MM.1S (cell line): ENCODE results near the gene KIF5A.

Experiments used
- DNase-seq: peaks from one replicate; pipeline ENCODE4 v3.0.0-alpha.2; 2015
- H2AFZ ChIP-seq: fragments of 300-600 bp; sonication (generic); 2 replicates; pipeline ENCODE4 v1.6.0; 2016; ENCODE audit warnings: antibody characterized with exemption, low read length
- H3F3A ChIP-seq: fragments of 300-600 bp; sonication (generic); 2 replicates; pipeline ENCODE4 v1.6.1; 2016; ENCODE audit warnings: mild to moderate bottlenecking, antibody characterized with exemption, low read length, moderate library complexity, mixed read lengths; ENCODE audit not compliant: insufficient read depth
- H3K27ac ChIP-seq: fragments of 300-600 bp; sonication (generic); 2 replicates; pipeline ENCODE4 v1.5.1; 2016; ENCODE audit warnings: mild to moderate bottlenecking, low read length
- H3K27me3 ChIP-seq: fragments of 300-600 bp; sonication (generic); replicated peaks from 2 replicates; pipeline ENCODE4 v1.6.0; 2016; ENCODE audit warnings: low read length; ENCODE audit not compliant: insufficient read depth
- H3K36me3 ChIP-seq: fragments of 300-600 bp; sonication (generic); replicated peaks from 2 replicates; pipeline ENCODE4 v1.6.1; 2016; ENCODE audit warnings: mild to moderate bottlenecking, low read length, mixed read lengths; ENCODE audit not compliant: insufficient read depth
- H3K4me1 ChIP-seq: fragments of 300-600 bp; sonication (generic); 2 replicates; pipeline ENCODE4 v1.6.1; 2016; ENCODE audit warnings: low read length, mixed read lengths
- H3K4me2 ChIP-seq: fragments of 300-600 bp; sonication (generic); 2 replicates; pipeline ENCODE4 v1.6.0; 2016; ENCODE audit warnings: low read depth, low read length
- H3K4me3 ChIP-seq: fragments of 300-600 bp; sonication (generic); 2 replicates; pipeline ENCODE4 v1.5.1; 2016; ENCODE audit warnings: low read length, mixed read lengths
- H3K79me2 ChIP-seq: fragments of 300-600 bp; sonication (generic); 2 replicates; pipeline ENCODE4 v1.6.1; 2016; ENCODE audit warnings: mixed run types, low read length, mixed read lengths
- H3K9ac ChIP-seq: fragments of 300-600 bp; sonication (generic); 2 replicates; pipeline ENCODE4 v1.6.1; 2016; ENCODE audit warnings: low read length, mixed read lengths
- H3K9me2 ChIP-seq: fragments of 300-600 bp; sonication (generic); replicated peaks from 2 replicates; pipeline ENCODE4 v1.6.1; 2016; ENCODE audit warnings: mild to moderate bottlenecking, low read length, mixed read lengths; ENCODE audit not compliant: insufficient read depth
- H3K9me3 ChIP-seq: fragments of 300-600 bp; sonication (generic); replicated peaks from 2 replicates; pipeline ENCODE4 v1.6.1; 2016; ENCODE audit warnings: mild to moderate bottlenecking, low read length, mixed read lengths; ENCODE audit not compliant: insufficient read depth
- H4K20me1 ChIP-seq: fragments of 300-600 bp; sonication (generic); 2 replicates; pipeline ENCODE4 v1.6.1; 2016; ENCODE audit warnings: mild to moderate bottlenecking, low read length, moderate library complexity, mixed read lengths; ENCODE audit not compliant: insufficient read depth
- CTCF ChIP-seq: fragments of 300-600 bp; sonication (generic); IDR thresholded peaks from 2 replicates; pipeline ENCODE4 v1.5.1; 2016; ENCODE audit warnings: antibody characterized with exemption, low read length, mixed read lengths
- EZH2 ChIP-seq: fragments of 300-600 bp; sonication (generic); optimal IDR thresholded peaks from 2 replicates; pipeline ENCODE3; 2017; ENCODE audit warnings: low read depth, mild to moderate bottlenecking, antibody characterized with exemption, low read length, mixed read lengths
- EZH2phosphoT487 ChIP-seq: fragments of 300-600 bp; sonication (generic); IDR thresholded peaks from 2 replicates; pipeline ENCODE4 v1.6.1; 2018; ENCODE audit warnings: antibody characterized with exemption, low read length

The KIF5A gene

GRCh38 chr12:57518920-57519795, 30.7 kb upstream of the KIF5A start:
- Histone ChIP-seq H3K9me2 (no peaks in the 10 kb centered on the region), H3F3A (peaks cover 49% of the 10 kb centered on the region), H3K4me1 (peaks cover 23% of the 10 kb centered on the region), H3K4me2 (peak overlapping the region; percentile 83), H3K9me3 (no peaks in the 10 kb centered on the region), H3K36me3 (peaks cover 18% of the 10 kb centered on the region), H4K20me1 (no peaks in the 10 kb centered on the region), H3K4me3 (peak overlapping the region; percentile 92), H3K9ac (peak overlapping the region; percentile 93), H3K79me2 (peaks cover 51% of the 10 kb centered on the region), H2AFZ (no peak overlapping the region), H3K27me3 (no peaks in the 10 kb centered on the region), H3K27ac (peak overlapping the region; percentile 94; the same call in 1 of the 2 replicates)
- DNase-seq: peak; percentile 9
- TF ChIP-seq EZH2 (no peak), EZH2phosphoT487 (no peak), CTCF (no peak)

- H4K20me1 ChIP-seq: no peaks in the 10 kb centered on the region
- H3K9ac ChIP-seq: peak overlapping the region; percentile 93
- H3F3A ChIP-seq: peaks cover 44% of the 10 kb centered on the region
- peaks cover 57% of the 10 kb centered on the region for H3K79me2 ChIP-seq
- H3K4me3 ChIP-seq: peak overlapping the region; percentile 92
- H3K36me3 ChIP-seq: peaks cover 14% of the 10 kb centered on the region
- peak overlapping the region; percentile 16 for H2AFZ ChIP-seq
- TF ChIP-seq EZH2 (no peak), EZH2phosphoT487 (no peak), CTCF (no peak)
- no peaks in the 10 kb centered on the region for H3K9me2 ChIP-seq
- H3K4me2 ChIP-seq: peak overlapping the region; percentile 83
- H3K4me1 ChIP-seq: peaks cover 23% of the 10 kb centered on the region
- no peaks in the 10 kb centered on the region for H3K9me3 ChIP-seq
- H3K27ac ChIP-seq: peak overlapping the region; percentile 94
- DNase-seq: no peak
- H3K27me3 ChIP-seq: no peaks in the 10 kb centered on the region
Measured at GRCh38 chr12:57519796-57520052, 30.1 kb upstream of the KIF5A start.

GRCh38 chr12:57520053-57520818, 29.6 kb upstream of the KIF5A start, which contains the start of gene DDIT3:
Gene DDIT3 (minus strand): TSS chr12:57520514. CDS start chr12:57517406, 3,108 bp downstream.
- H3K4me3 ChIP-seq: peak within 1 kb of the TSS; percentile 92
- H3F3A ChIP-seq: peaks cover 39% of the 10 kb centered on the region
- H4K20me1 ChIP-seq: no peaks in the 10 kb centered on the region
- peaks cover 23% of the 10 kb centered on the region for H3K4me1 ChIP-seq
- no peaks in the 10 kb centered on the region for H3K27me3 ChIP-seq
- peaks cover 9% of the 10 kb centered on the region for H3K36me3 ChIP-seq
- peak within 1 kb of the TSS; percentile 94 for H3K27ac ChIP-seq
- no peaks in the 10 kb centered on the region for H3K9me3 ChIP-seq
- no peak for TF ChIP-seq CTCF
- TF ChIP-seq EZH2: no peak
- no peak for TF ChIP-seq EZH2phosphoT487
- peak within 1 kb of the TSS; percentile 39 for H2AFZ ChIP-seq
- H3K79me2 ChIP-seq: peaks cover 62% of the 10 kb centered on the region
- H3K9me2 ChIP-seq: no peaks in the 10 kb centered on the region
- peak; percentile 99 for DNase-seq
- peak within 1 kb of the TSS; percentile 93 for H3K9ac ChIP-seq
- H3K4me2 ChIP-seq: peak within 1 kb of the TSS; percentile 83
